GM12874 (cell line): Measurements from ENCODE around the gene TLR10.

ENCODE experiments used
- TF ChIP-seq, protein P1 (sequence below): IDR thresholded peaks from 2 replicates; pipeline ENCODE4 v1.5.1; 2011; ENCODE audit warnings: low read depth, mild to moderate bottlenecking, control low read depth, low read length, moderate library complexity; ENCODE audit not compliant: insufficient read depth

Gene TLR10

DNA sequence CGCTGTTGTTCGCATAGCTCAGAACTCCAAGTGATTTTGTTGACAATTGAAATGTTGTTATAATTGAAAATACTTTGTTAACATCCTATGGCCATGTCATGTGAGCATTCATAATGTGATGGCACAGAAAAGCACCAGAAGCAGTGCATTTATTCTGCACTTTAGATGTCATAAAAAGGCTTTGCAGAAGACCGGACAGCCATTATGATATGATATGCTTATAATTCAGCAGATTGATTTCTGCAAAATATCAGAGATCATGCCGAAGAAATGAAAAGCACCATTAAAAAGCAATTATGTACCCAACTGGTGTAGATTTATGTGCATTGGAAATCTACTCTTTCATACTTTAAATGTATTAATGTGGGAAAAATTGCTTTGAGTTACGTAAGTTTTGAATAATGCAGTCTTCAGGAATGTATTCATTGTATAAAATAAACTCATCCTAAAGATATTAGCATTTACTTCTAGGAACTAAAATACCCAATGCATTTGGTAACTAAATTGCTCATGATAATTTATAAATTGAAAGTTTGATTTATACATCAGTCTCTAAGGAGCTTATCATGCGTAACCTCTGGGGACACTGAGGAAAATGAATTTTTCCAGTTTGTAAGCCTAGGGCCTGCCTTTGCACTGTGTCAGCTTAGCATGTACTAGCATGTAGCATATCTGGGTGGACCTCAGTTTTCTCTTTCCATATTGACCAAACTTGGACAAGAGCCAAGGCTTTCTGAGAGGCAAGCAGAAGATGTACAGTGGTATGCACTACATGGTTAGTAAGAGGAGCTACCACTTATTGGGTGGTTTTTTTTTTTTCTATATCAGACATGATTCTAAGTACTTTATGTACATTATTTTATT lies 43.6 kb downstream of the TLR10 start:
- TF ChIP-seq, protein P1, sequence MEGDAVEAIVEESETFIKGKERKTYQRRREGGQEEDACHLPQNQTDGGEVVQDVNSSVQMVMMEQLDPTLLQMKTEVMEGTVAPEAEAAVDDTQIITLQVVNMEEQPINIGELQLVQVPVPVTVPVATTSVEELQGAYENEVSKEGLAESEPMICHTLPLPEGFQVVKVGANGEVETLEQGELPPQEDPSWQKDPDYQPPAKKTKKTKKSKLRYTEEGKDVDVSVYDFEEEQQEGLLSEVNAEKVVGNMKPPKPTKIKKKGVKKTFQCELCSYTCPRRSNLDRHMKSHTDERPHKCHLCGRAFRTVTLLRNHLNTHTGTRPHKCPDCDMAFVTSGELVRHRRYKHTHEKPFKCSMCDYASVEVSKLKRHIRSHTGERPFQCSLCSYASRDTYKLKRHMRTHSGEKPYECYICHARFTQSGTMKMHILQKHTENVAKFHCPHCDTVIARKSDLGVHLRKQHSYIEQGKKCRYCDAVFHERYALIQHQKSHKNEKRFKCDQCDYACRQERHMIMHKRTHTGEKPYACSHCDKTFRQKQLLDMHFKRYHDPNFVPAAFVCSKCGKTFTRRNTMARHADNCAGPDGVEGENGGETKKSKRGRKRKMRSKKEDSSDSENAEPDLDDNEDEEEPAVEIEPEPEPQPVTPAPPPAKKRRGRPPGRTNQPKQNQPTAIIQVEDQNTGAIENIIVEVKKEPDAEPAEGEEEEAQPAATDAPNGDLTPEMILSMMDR = no peak

DNA sequence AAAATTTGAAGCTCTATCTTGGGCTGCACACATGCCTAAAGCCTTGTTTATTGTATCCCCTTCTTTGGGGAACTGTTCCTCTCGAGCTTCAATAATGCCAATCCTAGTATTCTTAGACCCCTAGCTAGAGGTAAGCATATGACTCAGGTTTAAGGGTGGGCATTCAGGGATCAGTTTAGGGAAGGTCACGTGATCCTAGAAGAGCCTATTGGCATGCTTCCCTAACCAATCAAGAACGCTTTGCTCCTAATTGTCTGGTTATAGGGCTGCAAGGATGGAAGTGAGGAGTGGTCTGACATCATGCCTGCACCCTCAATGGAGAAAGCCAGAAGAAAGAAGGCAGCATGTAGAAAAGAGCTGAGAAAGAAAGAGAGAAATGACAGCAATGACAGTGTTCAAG lies 46.9 kb downstream of the TLR10 start:
- TF ChIP-seq, protein P1 = no peak

DNA sequence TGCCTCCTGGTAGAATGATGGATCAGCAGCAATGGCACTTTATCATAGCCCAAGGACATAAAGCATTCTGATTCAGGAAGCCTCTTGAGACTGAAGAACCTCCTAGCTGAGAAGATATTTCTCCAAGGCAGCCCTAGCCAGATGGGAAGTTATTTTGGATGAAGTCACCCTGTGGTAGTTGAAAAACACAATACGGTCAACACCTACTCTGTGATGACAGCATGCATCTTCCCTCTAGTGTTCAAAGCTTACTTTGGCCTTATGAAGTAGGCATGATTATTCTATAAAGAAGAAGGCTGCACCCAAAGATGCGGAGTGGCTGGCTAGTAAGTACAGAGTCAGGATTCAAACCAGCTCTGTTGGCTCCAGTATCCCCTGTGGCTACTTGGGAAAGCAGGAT lies 47.9 kb downstream of the TLR10 start:
- TF ChIP-seq, protein P1 = no peak

DNA sequence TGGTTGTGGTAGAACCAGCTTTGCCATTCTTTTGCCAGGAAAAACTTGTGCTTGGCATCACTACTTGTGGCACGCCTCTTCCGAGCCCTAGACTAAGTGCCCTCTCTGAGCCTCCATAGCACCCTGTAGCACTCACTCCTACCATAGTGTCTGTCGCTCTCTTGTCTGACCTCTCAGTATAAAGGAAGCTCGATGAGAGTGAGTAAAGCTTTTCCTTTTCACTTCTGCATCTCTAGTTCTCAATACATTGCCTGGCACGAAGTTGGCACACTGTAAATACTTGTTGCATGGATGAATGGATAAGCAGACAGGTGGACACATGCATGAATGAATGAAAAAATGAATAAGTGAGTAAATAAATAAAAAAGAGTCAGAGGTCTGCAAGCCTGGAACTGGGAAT lies 48.3 kb downstream of the TLR10 start:
- TF ChIP-seq, protein P1 = no peak

DNA sequence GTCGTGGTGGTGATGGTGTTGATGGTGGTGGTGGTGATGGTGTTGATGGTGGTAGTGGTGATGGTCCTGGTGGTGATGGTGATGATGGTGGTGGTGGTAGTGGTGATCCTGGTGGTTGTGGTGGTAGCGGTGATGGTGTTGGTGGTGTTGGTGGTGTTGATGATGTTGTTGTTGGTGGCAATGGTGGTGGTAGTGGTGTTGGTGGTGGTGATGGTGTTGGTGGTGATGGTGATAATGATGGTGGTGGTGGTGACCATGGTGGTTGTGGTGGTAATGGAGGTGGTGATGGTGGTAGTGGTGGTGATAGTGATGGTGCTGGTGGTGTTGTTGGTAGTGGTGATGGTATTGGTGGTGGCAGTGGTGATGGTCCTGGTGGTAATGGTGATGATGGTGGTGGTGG lies 49.1 kb downstream of the TLR10 start:
- TF ChIP-seq, protein P1 = no peak

DNA sequence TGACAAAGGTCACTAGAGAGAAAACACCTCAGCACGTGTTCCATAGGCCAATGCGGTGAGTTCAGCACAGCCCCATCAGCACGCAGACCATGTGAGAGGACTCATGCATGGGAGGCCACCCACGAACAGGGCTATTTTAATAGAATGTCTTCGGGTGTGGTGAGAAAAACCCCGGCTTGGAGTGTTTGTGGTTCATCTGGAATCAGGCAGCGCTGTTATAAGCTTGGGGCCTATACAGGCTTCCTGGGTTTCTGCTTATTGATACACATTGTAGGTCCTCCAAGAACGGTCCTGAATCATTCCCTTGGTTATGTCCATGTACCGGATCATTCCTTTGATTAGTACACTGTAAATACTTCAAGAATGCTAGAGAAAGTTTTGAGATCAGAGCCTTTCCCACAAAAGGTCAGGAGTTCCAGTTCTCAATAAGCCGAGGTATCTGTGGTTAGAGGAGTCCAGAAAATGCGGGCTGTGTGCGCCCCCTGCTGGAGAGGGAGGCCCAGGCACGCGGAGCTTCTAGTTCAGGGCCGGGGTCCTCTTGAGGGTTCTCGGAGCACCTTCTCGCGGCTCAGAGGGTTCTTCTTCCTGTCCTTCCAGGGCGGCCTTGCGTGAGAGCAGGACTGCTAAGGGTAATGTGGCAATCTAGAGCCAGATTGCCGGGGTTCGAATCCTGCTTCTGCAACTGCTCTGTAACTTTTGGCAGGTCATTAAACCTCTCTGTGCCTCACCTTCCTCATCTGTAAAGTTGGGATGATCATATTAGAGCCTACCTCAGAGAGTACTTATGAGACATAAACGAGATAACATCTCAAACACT lies 51.8 kb downstream of the TLR10 start:
- TF ChIP-seq, protein P1 = peak; percentile 92

DNA sequence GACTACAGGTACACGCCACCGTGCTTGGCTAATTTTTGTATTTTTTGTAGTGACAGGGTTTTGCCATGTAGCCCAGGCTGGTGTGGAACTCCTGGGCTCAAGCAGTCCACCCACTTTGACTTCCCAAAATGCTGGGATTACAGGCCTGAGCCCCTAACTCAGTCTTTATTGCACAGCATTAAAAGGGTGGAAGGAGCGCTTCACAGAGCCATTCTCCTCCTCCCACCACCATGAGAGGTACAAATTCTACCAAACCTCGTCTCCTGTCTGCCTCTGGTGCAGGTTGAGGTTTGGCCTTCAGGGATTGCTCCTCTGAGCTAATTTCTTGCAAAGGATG lies 52.3 kb downstream of the TLR10 start:
- TF ChIP-seq, protein P1 = no peak
